Measurements from ENCODE around the gene BCL10. TPM values are rescaled to one million over a fixed set of nuclear protein-coding genes. Genes with fewer than 3 reads are reported as not detected.

Gene BCL10
- total RNA-seq, 1 donor from 2014 or later = 25.5 TPM

DNA sequence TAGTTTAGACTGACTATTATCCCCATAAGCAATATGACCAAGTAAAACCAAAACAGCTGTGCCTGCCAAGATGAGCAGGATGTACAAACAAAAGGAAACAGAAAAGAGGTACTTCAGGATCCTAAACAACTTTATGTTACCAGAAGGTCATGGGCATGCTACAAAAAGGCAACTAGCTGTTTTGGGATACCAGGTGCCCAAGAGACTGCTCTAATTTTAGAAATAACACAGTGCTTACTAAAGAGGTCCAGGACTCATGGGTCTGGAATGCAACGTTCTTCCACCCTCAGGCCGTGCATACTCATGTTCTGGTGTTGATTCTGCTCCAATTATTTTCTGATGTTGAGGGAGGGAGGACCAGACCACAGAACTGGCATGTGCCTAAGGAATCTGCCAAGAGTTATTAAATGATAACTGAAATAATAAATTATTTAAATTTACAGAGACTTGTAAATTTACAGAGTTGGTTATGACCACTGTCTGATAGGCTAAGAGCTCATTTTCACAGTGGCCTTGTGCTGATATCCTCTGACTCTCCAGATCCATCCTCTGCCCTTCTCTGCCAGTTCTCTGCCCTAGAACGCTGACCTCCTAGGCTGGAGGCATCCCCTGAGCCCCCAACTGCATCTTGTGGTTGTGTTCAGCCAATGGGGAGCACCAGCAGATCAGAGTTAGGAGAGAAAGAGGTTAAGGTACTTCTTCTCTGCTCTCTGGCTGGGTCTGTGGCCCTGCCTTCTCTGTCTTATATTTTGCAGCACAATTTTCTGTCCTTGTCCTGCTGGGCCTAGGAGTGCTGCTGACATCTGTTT, 37.7 kb upstream of the BCL10 start:
- Mint-ChIP-seq H3K36me3 (ENCODE audit: low read depth) (no peaks in the 10 kb centered on the region), H3K4me1 (no peaks in the 10 kb centered on the region), H3K9me3 (no peaks in the 10 kb centered on the region), H3K27me3 (peaks cover 73% of the 10 kb centered on the region), H3K27ac (no peak overlapping the region), H3K4me3 (no peak overlapping the region)
- no peak for DNase-seq
- intact Hi-C loops (cut with micrococcal nuclease) = no loop called here

DNA sequence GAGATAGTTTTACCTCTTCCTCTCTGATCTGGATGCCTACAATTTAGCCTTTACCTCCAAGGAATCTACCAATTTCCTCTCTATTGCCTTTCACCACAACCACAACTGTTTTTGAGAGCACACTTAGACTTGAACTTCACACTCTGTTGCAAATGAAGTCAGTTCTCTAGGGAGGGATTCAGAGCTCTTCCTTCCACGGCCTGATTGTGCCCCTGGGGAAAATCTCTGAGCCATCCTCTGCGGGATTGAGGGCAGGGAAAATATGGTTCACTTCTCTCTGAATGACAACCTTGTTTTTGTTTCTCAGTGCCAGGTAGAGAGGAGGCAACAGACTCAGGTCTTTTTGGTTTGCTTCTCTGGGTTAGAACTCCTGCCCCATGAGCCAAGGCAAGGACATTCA, 35.4 kb upstream of the BCL10 start:
- Mint-ChIP-seq H3K9me3 (no peaks in the 10 kb centered on the region), H3K27me3 (peaks cover 68% of the 10 kb centered on the region), H3K4me1 (peaks cover 2% of the 10 kb centered on the region), H3K4me3 (no peak overlapping the region), H3K36me3 (ENCODE audit: low read depth) (no peaks in the 10 kb centered on the region), H3K27ac (no peak overlapping the region)
- intact Hi-C loops (cut with micrococcal nuclease) = no loop called here
- DNase-seq = no peak

DNA sequence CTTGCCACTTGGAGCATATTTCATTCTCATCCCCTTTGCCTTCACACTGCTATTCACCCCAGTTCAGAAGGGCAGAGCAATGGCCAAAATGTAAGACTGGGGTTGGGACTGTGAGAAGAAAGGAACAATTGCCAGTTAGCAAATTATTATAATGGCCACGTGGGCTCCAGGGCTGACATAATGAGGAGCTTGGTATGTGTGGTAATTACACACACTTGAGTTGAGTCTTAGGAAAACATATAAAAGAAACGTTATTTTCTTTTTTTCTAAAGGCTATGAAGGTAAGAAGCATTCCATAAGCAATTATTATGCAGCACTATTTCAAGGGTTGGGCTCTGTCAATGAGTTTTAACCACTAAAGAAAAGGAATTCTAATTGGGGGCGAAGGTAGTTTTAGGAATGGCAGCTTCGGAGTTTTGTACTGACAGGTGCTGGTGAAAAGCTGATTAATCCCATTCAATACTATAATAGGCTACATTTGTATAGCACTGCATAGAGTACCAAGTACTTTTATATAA, 32.5 kb upstream of the BCL10 start:
- no peak overlapping the region for H3K4me3 Mint-ChIP-seq
- peaks cover 66% of the 10 kb centered on the region for H3K27me3 Mint-ChIP-seq

DNA sequence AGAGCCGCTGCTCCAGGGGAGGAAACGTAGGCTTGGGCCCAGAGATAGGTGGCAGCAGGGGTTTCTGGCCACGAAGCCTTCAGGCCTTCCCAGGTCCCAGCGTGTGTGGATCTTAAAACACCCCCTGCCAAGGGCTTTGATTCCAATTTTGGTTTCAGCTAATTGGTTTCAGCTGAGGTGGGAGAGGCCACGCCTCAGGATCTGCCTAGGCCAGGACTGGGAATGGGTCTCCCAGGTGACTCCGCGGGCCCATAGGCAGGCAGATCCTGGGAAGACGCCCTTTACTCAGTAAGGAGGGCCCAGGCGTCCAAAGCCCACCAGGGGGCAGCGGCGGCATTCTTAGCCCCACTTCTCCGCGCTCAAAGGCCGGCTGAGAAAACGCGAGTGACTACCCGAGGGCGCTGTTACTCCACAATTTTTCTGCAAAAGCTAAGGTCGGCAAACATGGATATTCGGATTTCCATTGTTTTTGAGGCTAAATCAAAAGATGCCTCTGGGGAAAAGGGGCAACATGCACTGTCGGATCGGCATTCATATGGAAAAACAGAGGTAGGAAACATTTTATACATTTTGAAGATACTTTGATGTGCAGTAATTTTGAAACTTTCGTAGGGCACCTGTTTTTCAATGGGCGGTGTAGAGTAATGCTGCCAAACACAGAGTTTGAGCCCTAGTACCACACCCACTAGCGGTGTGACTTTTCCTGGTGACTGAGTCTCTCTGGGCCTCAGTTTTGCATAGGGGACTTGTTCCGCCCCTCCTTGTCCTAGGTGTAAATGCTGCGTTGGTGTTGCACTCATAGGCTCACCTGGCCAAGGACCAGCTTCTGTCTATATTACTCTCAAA, 31.8 kb upstream of the BCL10 start:
- H3K9me3 Mint-ChIP-seq = no peaks in the 10 kb centered on the region
- no peak overlapping the region for H3K27ac Mint-ChIP-seq
- H3K36me3 Mint-ChIP-seq (ENCODE audit: low read depth) = no peaks in the 10 kb centered on the region
- peaks cover 2% of the 10 kb centered on the region for H3K4me1 Mint-ChIP-seq
- peak; percentile 85 for DNase-seq
- peaks cover 68% of the 10 kb centered on the region for H3K27me3 Mint-ChIP-seq
- H3K4me3 Mint-ChIP-seq = no peak overlapping the region
- intact Hi-C loops (cut with micrococcal nuclease) = loop anchor here (1.0 to 2.0 kb wide), 3 partner anchors 10 to 711 kb away; no protein-coding TSS in a partner anchor

More for the DNA sequence above, 32.5 kb upstream of the BCL10 start:
- H3K36me3 Mint-ChIP-seq (ENCODE audit: low read depth) = no peaks in the 10 kb centered on the region
- DNase-seq = no peak
- H3K27ac Mint-ChIP-seq = no peak overlapping the region
- no peaks in the 10 kb centered on the region for H3K9me3 Mint-ChIP-seq
- intact Hi-C loops (cut with micrococcal nuclease) = loop anchor here (1.0 to 2.0 kb wide), 3 partner anchors 11 to 710 kb away; no protein-coding TSS in a partner anchor
- H3K4me1 Mint-ChIP-seq = peaks cover 2% of the 10 kb centered on the region

DNA sequence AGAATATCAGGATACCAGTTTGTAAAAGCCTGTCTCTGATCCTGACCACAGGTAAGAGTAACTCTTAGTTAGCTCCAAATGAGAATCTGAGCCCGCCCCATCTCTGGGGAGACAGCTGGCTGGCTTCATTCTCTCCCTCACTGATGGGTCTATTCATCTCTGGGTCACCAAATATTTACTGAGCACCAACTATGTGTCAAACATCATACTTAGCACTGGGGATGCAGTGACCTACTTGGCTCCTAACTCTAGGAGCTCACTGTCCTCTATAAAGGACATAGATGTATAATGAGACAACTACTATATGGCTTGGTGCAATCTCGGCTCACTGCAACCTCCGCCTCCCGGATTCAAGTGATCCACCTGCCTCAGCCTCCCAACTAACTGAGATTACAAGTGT, 29.8 kb upstream of the BCL10 start:
- Mint-ChIP-seq H3K36me3 (ENCODE audit: low read depth) (no peaks in the 10 kb centered on the region), H3K4me3 (no peak overlapping the region), H3K4me1 (peaks cover 2% of the 10 kb centered on the region), H3K27ac (no peak overlapping the region), H3K27me3 (peaks cover 71% of the 10 kb centered on the region), H3K9me3 (no peaks in the 10 kb centered on the region)
- intact Hi-C loops (cut with micrococcal nuclease) = no loop called here
- no peak for DNase-seq

DNA sequence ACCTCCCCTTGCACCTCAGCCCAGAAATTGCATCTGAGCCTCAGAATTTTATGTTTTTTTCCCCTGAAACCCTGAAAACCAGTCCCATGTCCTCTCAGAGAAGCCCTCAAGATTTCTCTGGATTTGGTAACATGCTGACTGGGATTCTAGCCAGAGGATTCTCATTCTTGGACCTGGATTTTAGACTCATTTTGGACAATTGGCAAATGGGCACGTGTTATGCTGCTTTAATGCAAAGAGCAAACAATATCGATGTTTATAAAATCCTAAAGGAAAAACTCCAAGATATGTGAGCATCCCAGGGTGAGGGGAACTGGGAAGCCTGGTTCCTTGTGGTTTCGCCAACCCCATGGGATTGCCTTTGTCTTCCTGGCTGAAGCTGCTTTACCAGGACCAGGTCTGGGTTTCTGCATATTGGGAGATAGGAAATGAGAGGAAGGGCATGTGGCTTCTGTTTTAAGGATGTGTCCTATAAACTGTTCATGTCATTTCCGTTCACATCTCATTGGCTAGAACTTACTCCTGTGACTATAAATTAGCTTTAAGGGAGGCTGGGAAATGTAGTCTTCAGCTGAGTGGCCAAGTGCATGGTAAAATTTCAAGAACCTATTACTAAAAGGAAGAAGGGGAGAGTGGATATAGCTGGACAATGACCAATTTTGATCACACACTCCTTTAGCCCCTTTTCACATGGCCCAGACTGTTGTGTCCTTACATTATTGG, 27.2 kb upstream of the BCL10 start:
- no peaks in the 10 kb centered on the region for H3K9me3 Mint-ChIP-seq
- H3K4me3 Mint-ChIP-seq = no peak overlapping the region
- peaks cover 6% of the 10 kb centered on the region for H3K4me1 Mint-ChIP-seq
- DNase-seq = no peak
- H3K36me3 Mint-ChIP-seq (ENCODE audit: low read depth) = no peaks in the 10 kb centered on the region
- intact Hi-C loops (cut with micrococcal nuclease) = no loop called here
- no peak overlapping the region for H3K27ac Mint-ChIP-seq
- H3K27me3 Mint-ChIP-seq = peaks cover 63% of the 10 kb centered on the region

DNA sequence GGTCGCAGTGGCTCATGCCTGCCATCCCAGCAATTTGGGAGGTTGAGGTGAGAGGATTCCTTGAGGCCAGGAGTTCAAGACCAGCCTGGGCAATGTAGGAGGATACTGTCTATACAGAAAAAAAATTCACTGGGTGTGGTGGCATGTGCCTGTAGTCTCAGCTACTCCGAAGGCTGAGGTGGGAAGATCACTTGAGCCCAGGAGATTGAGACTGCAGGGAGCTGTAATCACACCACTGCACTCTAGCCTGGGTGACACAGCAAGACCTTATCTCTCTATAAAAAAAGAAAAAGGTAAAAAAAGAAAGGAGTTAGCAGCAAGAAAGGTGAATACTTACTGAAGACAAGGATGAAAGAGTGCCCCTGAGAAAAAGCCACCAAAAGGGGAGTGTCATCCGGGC, 23.7 kb upstream of the BCL10 start:
- peaks cover 22% of the 10 kb centered on the region for H3K4me1 Mint-ChIP-seq
- intact Hi-C loops (cut with micrococcal nuclease) = no loop called here
- peaks cover 51% of the 10 kb centered on the region for H3K27me3 Mint-ChIP-seq
- peaks cover 3% of the 10 kb centered on the region for H3K9me3 Mint-ChIP-seq
- H3K27ac Mint-ChIP-seq = no peak overlapping the region
- no peak overlapping the region for H3K4me3 Mint-ChIP-seq
- DNase-seq = no peak
- H3K36me3 Mint-ChIP-seq (ENCODE audit: low read depth) = peaks cover 2% of the 10 kb centered on the region

DNA sequence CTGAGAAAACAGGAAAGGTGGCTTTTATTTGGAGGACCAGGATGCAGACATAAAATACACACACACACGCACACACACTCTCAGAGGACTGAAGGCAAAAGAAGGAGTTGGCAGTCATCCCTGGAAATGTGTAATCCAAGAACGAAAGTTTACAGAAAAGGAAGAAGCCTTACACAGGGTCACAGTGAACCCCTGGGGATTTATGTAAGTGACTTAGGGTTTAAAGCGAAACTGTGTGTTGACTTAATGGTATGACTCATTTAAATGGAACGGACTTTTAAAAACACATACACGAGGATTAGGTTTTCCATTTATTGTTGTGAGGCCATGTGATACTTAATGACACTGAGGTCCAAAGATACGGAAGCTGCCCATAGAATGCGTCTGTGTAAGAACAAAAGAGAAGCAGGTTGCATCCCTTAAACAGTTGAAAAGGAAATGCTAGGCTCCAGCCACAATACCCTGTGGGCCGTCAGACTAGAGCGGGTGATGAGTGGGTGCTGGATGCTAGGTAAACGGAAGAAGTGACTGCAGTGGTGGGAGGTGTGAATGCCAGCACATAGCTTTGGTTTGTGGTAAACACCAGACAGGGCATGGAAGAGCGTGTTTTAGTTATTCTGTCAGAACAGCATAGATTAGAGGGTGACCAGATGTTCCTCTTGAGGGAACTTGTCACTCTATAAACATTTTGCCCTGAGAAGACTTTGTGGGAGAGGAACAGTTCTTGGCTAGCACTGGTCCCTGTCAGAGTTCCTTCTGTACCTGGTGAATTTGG, 21.6 kb upstream of the BCL10 start:
- peaks cover 25% of the 10 kb centered on the region for H3K4me1 Mint-ChIP-seq
- peak overlapping the region; percentile 56 for H3K4me3 Mint-ChIP-seq
- intact Hi-C loops (cut with micrococcal nuclease) = loop anchor here (1.0 to 10.0 kb wide), 9 partner anchors 10 to 1153 kb away; partner anchors contain the start of genes BCL10, C1orf52, CCN1 and PRKACB
- peaks cover 49% of the 10 kb centered on the region for H3K27me3 Mint-ChIP-seq
- H3K36me3 Mint-ChIP-seq (ENCODE audit: low read depth) = peaks cover 2% of the 10 kb centered on the region
- peak overlapping the region; percentile 86 for H3K27ac Mint-ChIP-seq
- peaks cover 3% of the 10 kb centered on the region for H3K9me3 Mint-ChIP-seq
- DNase-seq = peak; percentile 82

DNA sequence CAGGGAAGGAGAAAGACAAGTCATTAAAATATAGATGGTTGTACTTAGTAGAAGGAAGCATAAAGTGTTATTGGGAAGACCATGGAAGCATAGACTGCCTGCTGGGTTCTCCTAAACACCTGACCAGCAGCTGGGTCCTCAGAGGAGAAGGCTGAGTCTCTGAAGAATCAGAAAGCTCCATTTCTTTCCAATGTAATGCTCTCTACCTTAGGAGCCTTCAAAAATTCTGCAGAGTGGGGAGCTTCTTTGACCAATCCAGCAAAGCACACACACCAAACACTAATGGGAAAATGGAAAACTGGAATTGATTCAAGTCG, 21.1 kb upstream of the BCL10 start:
- DNase-seq = no peak
- intact Hi-C loops (cut with micrococcal nuclease) = loop anchor here (10.0 kb wide), 1 partner anchor 1153 kb away; the partner anchor contains the start of gene PRKACB
- Mint-ChIP-seq H3K36me3 (ENCODE audit: low read depth) (peaks cover 2% of the 10 kb centered on the region), H3K9me3 (peaks cover 3% of the 10 kb centered on the region), H3K27ac (peak overlapping the region; percentile 86), H3K4me1 (peaks cover 25% of the 10 kb centered on the region), H3K27me3 (peaks cover 49% of the 10 kb centered on the region), H3K4me3 (peak overlapping the region; percentile 56)

DNA sequence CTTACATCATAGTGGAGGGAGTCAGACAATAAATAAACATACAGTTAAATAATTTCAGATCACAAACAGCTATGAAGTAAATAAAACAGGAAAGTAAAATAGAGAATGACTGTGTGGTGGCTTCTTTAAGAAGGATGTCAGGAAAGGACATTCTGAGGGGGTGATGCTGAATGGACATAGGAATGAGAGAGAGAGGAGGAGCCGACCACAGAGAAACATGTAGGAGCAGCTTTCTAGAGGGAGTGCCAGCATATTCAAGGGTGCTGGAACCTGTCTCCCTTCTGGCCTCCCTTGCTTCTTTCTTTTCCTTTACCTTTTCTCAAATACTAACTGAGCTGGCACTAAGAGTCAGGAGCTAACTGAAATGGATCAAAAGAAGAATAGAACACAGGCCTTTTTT, 20.5 kb upstream of the BCL10 start:
- Mint-ChIP-seq H3K27me3 (peaks cover 46% of the 10 kb centered on the region), H3K4me1 (peaks cover 25% of the 10 kb centered on the region), H3K27ac (peak overlapping the region; percentile 46)

DNA sequence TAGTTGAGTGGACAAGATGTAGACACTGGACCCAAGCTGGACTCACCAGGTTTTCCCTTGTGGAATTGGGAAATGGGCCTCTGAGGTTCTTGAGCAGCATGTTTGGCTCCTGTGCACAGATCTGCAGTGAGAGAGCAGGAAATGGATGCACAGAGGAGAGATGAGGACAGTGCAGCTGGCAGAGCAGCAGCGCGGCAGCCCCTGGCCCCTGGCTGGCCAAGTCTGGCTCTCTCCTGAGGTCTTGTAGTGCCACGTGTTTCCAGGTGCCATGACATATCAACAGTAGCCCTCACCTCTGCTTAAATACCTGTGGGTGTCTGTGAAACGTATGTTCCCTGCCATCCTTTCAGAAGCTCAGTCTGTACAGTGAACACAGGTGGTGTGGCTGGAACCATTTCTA, 19.2 kb upstream of the BCL10 start:
- no peak overlapping the region for H3K4me3 Mint-ChIP-seq
- peaks cover 3% of the 10 kb centered on the region for H3K9me3 Mint-ChIP-seq
- H3K36me3 Mint-ChIP-seq (ENCODE audit: low read depth) = peaks cover 2% of the 10 kb centered on the region
- H3K27ac Mint-ChIP-seq = no peak overlapping the region
- intact Hi-C loops (cut with micrococcal nuclease) = loop anchor here (10.0 kb wide), 1 partner anchor 1151 kb away; the partner anchor contains the start of gene PRKACB
- peaks cover 25% of the 10 kb centered on the region for H3K4me1 Mint-ChIP-seq
- DNase-seq = no peak
- peaks cover 44% of the 10 kb centered on the region for H3K27me3 Mint-ChIP-seq

More for the DNA sequence above, 20.5 kb upstream of the BCL10 start:
- H3K36me3 Mint-ChIP-seq (ENCODE audit: low read depth) = peaks cover 2% of the 10 kb centered on the region
- H3K9me3 Mint-ChIP-seq = peaks cover 3% of the 10 kb centered on the region
- DNase-seq = no peak
- intact Hi-C loops (cut with micrococcal nuclease) = loop anchor here (10.0 kb wide), 1 partner anchor 1152 kb away; the partner anchor contains the start of gene PRKACB
- no peak overlapping the region for H3K4me3 Mint-ChIP-seq

DNA sequence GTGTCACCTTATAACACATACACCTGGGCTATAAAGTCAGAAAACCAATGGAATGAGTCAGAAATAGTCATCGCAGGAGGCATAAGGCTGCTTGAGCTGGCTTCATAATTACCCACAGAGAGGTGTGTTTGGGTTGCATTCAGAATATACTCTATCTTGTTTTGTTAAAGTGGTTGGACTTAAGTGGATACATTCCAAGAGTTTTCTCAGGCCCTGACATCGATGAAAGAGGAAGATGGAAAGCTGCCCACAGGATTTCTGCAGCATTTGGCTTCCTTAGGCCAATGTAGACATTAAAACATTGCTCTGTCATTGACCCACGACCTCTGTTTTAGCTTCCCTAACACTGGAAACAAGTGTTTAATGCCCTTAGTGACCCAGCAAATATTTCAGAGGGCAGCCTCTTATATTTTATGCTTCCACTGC, 18.6 kb upstream of the BCL10 start:
- H3K36me3 Mint-ChIP-seq (ENCODE audit: low read depth) = peaks cover 2% of the 10 kb centered on the region
- H3K4me1 Mint-ChIP-seq = peaks cover 27% of the 10 kb centered on the region
- no peak overlapping the region for H3K4me3 Mint-ChIP-seq
- H3K9me3 Mint-ChIP-seq = peaks cover 3% of the 10 kb centered on the region
- peaks cover 44% of the 10 kb centered on the region for H3K27me3 Mint-ChIP-seq
- intact Hi-C loops (cut with micrococcal nuclease) = loop anchor here (10.0 kb wide), 1 partner anchor 1150 kb away; the partner anchor contains the start of gene PRKACB
- DNase-seq = no peak
- no peak overlapping the region for H3K27ac Mint-ChIP-seq
